Upper lobe of left lung (tissue), 6 donors: ENCODE results near the gene MOXD1. TPM values are rescaled to one million over a fixed set of nuclear protein-coding genes. Genes with fewer than 3 reads are reported as not detected.

Experiments
- ATAC-seq, 2 donors: fragments of 200-7000 bp; cut with Tn5 transposase; one replicate each; pipeline ENCODE4 v1.9.1; 2022; ENCODE audit warnings: mild to moderate bottlenecking in 2 of 2, moderate library complexity in 2 of 2; ENCODE audit not compliant: low FRiP score in 2 of 2
- DNase-seq, 2 donors: peaks; one replicate each; pipeline ENCODE4 v3.0.0-alpha.2; 2019 to 2020
- H3K27ac ChIP-seq, 4 donors: fragments of 200-600 bp; sonication (generic); one replicate each; pipeline ENCODE4 v1.5.1; 2016 to 2019
- H3K27me3 ChIP-seq, 4 donors: fragments of 200-600 bp; sonication (generic); one replicate each; pipeline ENCODE4 v1.5.1; 2017 to 2019
- H3K36me3 ChIP-seq, 4 donors: fragments of 200-600 bp; sonication (generic); one replicate each; pipeline ENCODE4 v1.5.1; 2016 to 2019
- H3K4me1 ChIP-seq, 4 donors: fragments of 200-600 bp; sonication (generic); one replicate each; pipeline ENCODE4 v1.5.1; 2018 to 2019
- H3K4me3 ChIP-seq, 4 donors: fragments of 200-600 bp; sonication (generic); one replicate each; pipeline ENCODE4 v1.5.1; 2017 to 2019; ENCODE audit warnings: mild to moderate bottlenecking in 2 of 4, moderate library complexity in 1 of 4
- H3K9me3 ChIP-seq, 4 donors: fragments of 200-600 bp; sonication (generic); one replicate each; pipeline ENCODE4 v1.5.1; 2018 to 2019
- CTCF ChIP-seq, 6 experiments: fragments of 450-650 bp in 4 of 6; fragments of 200-600 bp in 2 of 6; sonication (generic) in 2 of 6; IDR thresholded peaks; one replicate each; pipeline ENCODE4 v1.5.1; 2016 to 2019; ENCODE audit warnings: antibody characterized with exemption in 6 of 6
- EP300 ChIP-seq, 4 donors: sonication (generic); formaldehyde crosslinking; IDR thresholded peaks; one replicate each; pipeline ENCODE4 v1.5.1; 2017; ENCODE audit warnings: antibody characterized with exemption in 4 of 4, control low read depth in 2 of 4
- POLR2A ChIP-seq, 4 donors: fragments of 450-650 bp; IDR thresholded peaks; one replicate each; pipeline ENCODE4 v1.5.1; 2016 to 2017; ENCODE audit warnings: antibody characterized with exemption in 4 of 4, mild to moderate bottlenecking in 2 of 4
- POLR2AphosphoS5 ChIP-seq, 2 donors: sonication (generic); formaldehyde crosslinking; IDR thresholded peaks; one replicate each; pipeline ENCODE4 v1.5.1; 2017; ENCODE audit warnings: antibody characterized with exemption in 2 of 2
- WGBS, 2 donors: methylation state at CpG; one replicate each; pipeline ENCODE4 v1.1.5; 2017 to 2018; 5-methylcytosine and 5-hydroxymethylcytosine counted together
- total RNA-seq, 6 donors: library from RNA; depleted of rRNA in 4 of 6; stranded (reverse); fragments of >200 nt in 4 of 6; gene quantifications; one replicate each; pipeline versions ENCODE4 v1.1.0 to v1.2.1, GENCODE V29; 2016 to 2021
- donor health status: DM: no; HTN: no; CAD: no; lungs with moderate emphysema.
- donor health status: DM: no; HTN: yes; CAD: no; lungs with severe emphysema.

MOXD1 gene
- total RNA-seq, 6 donors from 2014 or later, result 3.5 to 24.4 (median 11.0) TPM

GRCh38 chr6:132287101-132287500, 114.2 kb downstream of the MOXD1 start:
- Histone ChIP-seq H3K4me1 (no peaks in the 10 kb centered on the region), H3K9me3 (no peaks in the 10 kb centered on the region), H3K4me3 (no peak overlapping the region), H3K27ac (no peak overlapping the region), H3K36me3 (no peaks in the 10 kb centered on the region), H3K27me3 (no peaks in the 10 kb centered on the region)
- no peak for TF ChIP-seq CTCF (IDR thresholded peaks at IDR 0.05)
- TF ChIP-seq POLR2AphosphoS5 (IDR thresholded peaks at IDR 0.05), result no peak
- no peak for TF ChIP-seq EP300 (IDR thresholded peaks at IDR 0.05)
- no peak for TF ChIP-seq POLR2A (IDR thresholded peaks at IDR 0.05)
- DNase-seq (no peak), ATAC-seq (no peak)
- WGBS, 2 donors, result 33 to 47% methylated on average over 1 of the region's 1 CpG

- TF ChIP-seq POLR2A (IDR thresholded peaks at IDR 0.05) (no peak), CTCF (IDR thresholded peaks at IDR 0.05) (no peak), POLR2AphosphoS5 (IDR thresholded peaks at IDR 0.05) (no peak)
- Histone ChIP-seq H3K27me3 (no peaks in the 10 kb centered on the region), H3K4me3 (no peak overlapping the region), H3K27ac (no peak overlapping the region), H3K36me3 (no peaks in the 10 kb centered on the region), H3K4me1 (no peaks in the 10 kb centered on the region), H3K9me3 (no peaks in the 10 kb centered on the region)
- WGBS, 2 donors, result 79 to 81% methylated on average over 5 of the region's 5 CpGs
- DNase-seq (no peak), ATAC-seq (no peak)
Observed at GRCh38 chr6:132286298-132287019, 114.8 kb downstream of the MOXD1 start.

GRCh38 chr6:132285004-132285780, 116.1 kb downstream of the MOXD1 start:
- DNase-seq, result no peak
- no peak for TF ChIP-seq CTCF (IDR thresholded peaks at IDR 0.05)
- TF ChIP-seq POLR2AphosphoS5 (IDR thresholded peaks at IDR 0.05), result no peak
- ATAC-seq, result no peak

GRCh38 chr6:132282696-132283095, 118.6 kb downstream of the MOXD1 start:
- TF ChIP-seq EP300 (IDR thresholded peaks at IDR 0.05), result no peak
- no peak for TF ChIP-seq POLR2AphosphoS5 (IDR thresholded peaks at IDR 0.05)
- TF ChIP-seq POLR2A (IDR thresholded peaks at IDR 0.05), result no peak
- no peak for TF ChIP-seq CTCF (IDR thresholded peaks at IDR 0.05)
- no peaks in the 10 kb centered on the region for H3K27me3 ChIP-seq
- H3K9me3 ChIP-seq, result no peaks in the 10 kb centered on the region
- H3K36me3 ChIP-seq, result no peaks in the 10 kb centered on the region
- no peak overlapping the region for H3K27ac ChIP-seq
- DNase-seq (no peak), ATAC-seq (no peak)
- no peaks in the 10 kb centered on the region for H3K4me1 ChIP-seq
- 82 to 88% methylated on average over 7 of the region's 7 CpGs for WGBS, 2 donors
- no peak overlapping the region for H3K4me3 ChIP-seq

More at GRCh38 chr6:132285004-132285780, 116.1 kb downstream of the MOXD1 start:
- Histone ChIP-seq H3K9me3 (no peaks in the 10 kb centered on the region), H3K4me1 (no peaks in the 10 kb centered on the region), H3K27ac (no peak overlapping the region), H3K36me3 (no peaks in the 10 kb centered on the region), H3K4me3 (no peak overlapping the region), H3K27me3 (no peaks in the 10 kb centered on the region)
- WGBS, 2 donors, result 87% methylated on average over 11 of the region's 11 CpGs
